BLaER1 (cell line): ENCODE measurements around the gene HDAC4.

Experiments used
- H3K27ac ChIP-seq: shearing (Covaris generic); formaldehyde crosslinking; 2 replicates; pipeline ENCODE4 v1.8.1; 2022
- H3K27me3 ChIP-seq: shearing (Covaris generic); formaldehyde crosslinking; 2 replicates; pipeline ENCODE4 v1.8.1; 2022
- H3K36me3 ChIP-seq: shearing (Covaris generic); formaldehyde crosslinking; 2 replicates; pipeline ENCODE4 v1.8.1; 2022
- H3K4me1 ChIP-seq: shearing (Covaris generic); formaldehyde crosslinking; 2 replicates; pipeline ENCODE4 v1.8.1; 2022
- H3K4me2 ChIP-seq: shearing (Covaris generic); formaldehyde crosslinking; 2 replicates; pipeline ENCODE4 v1.8.1; 2022
- H3K4me3 ChIP-seq: shearing (Covaris generic); formaldehyde crosslinking; 2 replicates; pipeline ENCODE4 v1.8.1; 2022
- H3K9ac ChIP-seq: shearing (Covaris generic); formaldehyde crosslinking; 2 replicates; pipeline ENCODE4 v1.8.1; 2022
- H3K9me3 ChIP-seq: shearing (Covaris generic); formaldehyde crosslinking; 2 replicates; pipeline ENCODE4 v1.8.1; 2022
- H4K20me1 ChIP-seq: shearing (Covaris generic); formaldehyde crosslinking; 2 replicates; pipeline ENCODE4 v1.8.1; 2022
- Cebpa-rat ChIP-seq: shearing (Covaris generic); IDR thresholded peaks from 2 replicates; pipeline ENCODE4 v1.8.1; 2022

Gene HDAC4

GRCh38 chr2:239306274-239307220, 94.3 kb downstream of the HDAC4 start:
- Histone ChIP-seq H3K27ac (peak overlapping the region; percentile 67), H3K36me3 (0 out of 2 replicates have a peak, but pooled peaks cover 6% of the 10 kb centered on the region), H4K20me1 (peaks cover 57% of the 10 kb centered on the region), H3K9ac (no peak overlapping the region), H3K9me3 (no peaks in the 10 kb centered on the region), H3K4me2 (peak overlapping the region; percentile 75), H3K27me3 (no peaks in the 10 kb centered on the region), H3K4me1 (peaks cover 100% of the 10 kb centered on the region), H3K4me3 (no peak overlapping the region)
- TF ChIP-seq Cebpa-rat, result no peak

- Histone ChIP-seq H3K27ac (peak overlapping the region; percentile 87), H3K9me3 (no peaks in the 10 kb centered on the region), H4K20me1 (peaks cover 56% of the 10 kb centered on the region), H3K4me2 (peak overlapping the region; percentile 75), H3K4me1 (peaks cover 100% of the 10 kb centered on the region), H3K4me3 (no peak overlapping the region), H3K9ac (no peak overlapping the region), H3K36me3 (0 out of 2 replicates have a peak, but pooled peaks cover 6% of the 10 kb centered on the region), H3K27me3 (no peaks in the 10 kb centered on the region)
- no peak for TF ChIP-seq Cebpa-rat
Measured at GRCh38 chr2:239305771-239306170, 95.0 kb downstream of the HDAC4 start.

GRCh38 chr2:239305222-239305575, 95.6 kb downstream of the HDAC4 start:
- no peaks in the 10 kb centered on the region for H3K9me3 ChIP-seq
- TF ChIP-seq Cebpa-rat, result no peak
- 0 out of 2 replicates have a peak, but pooled peaks cover 6% of the 10 kb centered on the region for H3K36me3 ChIP-seq
- peak overlapping the region; percentile 87 for H3K27ac ChIP-seq
- H3K4me1 ChIP-seq, result peaks cover 100% of the 10 kb centered on the region
- H3K27me3 ChIP-seq, result no peaks in the 10 kb centered on the region
- H3K4me3 ChIP-seq, result no peak overlapping the region
- peak overlapping the region; percentile 53 for H3K9ac ChIP-seq
- H3K4me2 ChIP-seq, result peak overlapping the region; percentile 75
- H4K20me1 ChIP-seq, result peaks cover 56% of the 10 kb centered on the region

- Histone ChIP-seq H3K27me3 (no peaks in the 10 kb centered on the region), H3K4me2 (peak overlapping the region; percentile 75), H3K27ac (peak overlapping the region; percentile 87), H3K36me3 (0 out of 2 replicates have a peak, but pooled peaks cover 6% of the 10 kb centered on the region), H3K9me3 (no peaks in the 10 kb centered on the region), H3K4me1 (peaks cover 100% of the 10 kb centered on the region), H4K20me1 (peaks cover 56% of the 10 kb centered on the region), H3K9ac (peak overlapping the region; percentile 53), H3K4me3 (0 out of 2 replicates have a peak overlapping the region, but pooled peaks have one; percentile 13)
- no peak for TF ChIP-seq Cebpa-rat
Measured at GRCh38 chr2:239304533-239305221, 96.1 kb downstream of the HDAC4 start.

GRCh38 chr2:239303711-239304532, 96.9 kb downstream of the HDAC4 start:
- no peak for TF ChIP-seq Cebpa-rat
- Histone ChIP-seq H3K36me3 (0 out of 2 replicates have a peak, but pooled peaks cover 6% of the 10 kb centered on the region), H3K4me3 (peak overlapping the region; percentile 13; the same call in 1 of the 2 replicates), H3K27ac (peak overlapping the region; percentile 87), H3K9me3 (no peaks in the 10 kb centered on the region), H3K4me1 (peaks cover 100% of the 10 kb centered on the region), H3K4me2 (peak overlapping the region; percentile 75), H4K20me1 (peaks cover 56% of the 10 kb centered on the region), H3K9ac (peak overlapping the region; percentile 53), H3K27me3 (no peaks in the 10 kb centered on the region)

GRCh38 chr2:239302808-239303557, 97.8 kb downstream of the HDAC4 start:
- H3K9me3 ChIP-seq, result no peaks in the 10 kb centered on the region
- H4K20me1 ChIP-seq, result peaks cover 56% of the 10 kb centered on the region
- peak overlapping the region; percentile 87 for H3K27ac ChIP-seq
- no peaks in the 10 kb centered on the region for H3K27me3 ChIP-seq
- H3K4me3 ChIP-seq, result 0 out of 2 replicates have a peak overlapping the region, but pooled peaks have one; percentile 13
- peak overlapping the region; percentile 53 for H3K9ac ChIP-seq
- H3K36me3 ChIP-seq, result 0 out of 2 replicates have a peak, but pooled peaks cover 6% of the 10 kb centered on the region
- no peak for TF ChIP-seq Cebpa-rat
- H3K4me1 ChIP-seq, result peaks cover 100% of the 10 kb centered on the region
- H3K4me2 ChIP-seq, result peak overlapping the region; percentile 75

- TF ChIP-seq Cebpa-rat, result no peak
- Histone ChIP-seq H3K36me3 (0 out of 2 replicates have a peak, but pooled peaks cover 2% of the 10 kb centered on the region), H3K4me2 (peak overlapping the region; percentile 75), H4K20me1 (peaks cover 60% of the 10 kb centered on the region), H3K9me3 (no peaks in the 10 kb centered on the region), H3K27ac (peak overlapping the region; percentile 87), H3K4me3 (no peak overlapping the region), H3K4me1 (peaks cover 100% of the 10 kb centered on the region), H3K27me3 (no peaks in the 10 kb centered on the region), H3K9ac (peak overlapping the region; percentile 53; the same call in 1 of the 2 replicates)
Measured at GRCh38 chr2:239302083-239302807, 98.6 kb downstream of the HDAC4 start.
